ENCODE measurements around the gene TOP2A.
A peak's percentile ranks its signal among the peaks of the same experiment; 100 is the strongest.
"Not testable (repeated sequence)": the region's sequence is repeated elsewhere in the genome, so short reads cannot be mapped to it uniquely, and the experiment has no call there.

The TOP2A gene

DNA sequence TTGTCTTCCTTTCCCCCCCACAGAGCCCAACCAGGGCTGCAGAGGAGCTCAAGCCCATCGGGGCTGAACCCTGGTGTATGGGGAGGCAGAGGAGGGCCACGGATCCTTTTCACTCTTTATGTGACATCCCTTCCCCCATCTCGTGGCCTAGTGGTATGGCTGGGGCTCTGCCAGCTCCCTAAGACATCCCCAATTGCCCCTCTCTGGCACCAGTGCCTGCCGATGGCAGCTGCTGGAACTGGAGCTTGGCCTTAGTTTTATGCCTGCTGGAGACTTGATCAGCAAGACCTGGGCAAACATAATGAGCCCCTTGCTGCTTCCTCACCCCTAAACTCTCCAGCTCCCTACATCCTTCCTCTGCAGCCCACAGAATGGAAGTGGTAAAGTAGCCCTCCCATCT lies 8.0 kb upstream of the TOP2A start:
- no peak for DNase-seq

DNA sequence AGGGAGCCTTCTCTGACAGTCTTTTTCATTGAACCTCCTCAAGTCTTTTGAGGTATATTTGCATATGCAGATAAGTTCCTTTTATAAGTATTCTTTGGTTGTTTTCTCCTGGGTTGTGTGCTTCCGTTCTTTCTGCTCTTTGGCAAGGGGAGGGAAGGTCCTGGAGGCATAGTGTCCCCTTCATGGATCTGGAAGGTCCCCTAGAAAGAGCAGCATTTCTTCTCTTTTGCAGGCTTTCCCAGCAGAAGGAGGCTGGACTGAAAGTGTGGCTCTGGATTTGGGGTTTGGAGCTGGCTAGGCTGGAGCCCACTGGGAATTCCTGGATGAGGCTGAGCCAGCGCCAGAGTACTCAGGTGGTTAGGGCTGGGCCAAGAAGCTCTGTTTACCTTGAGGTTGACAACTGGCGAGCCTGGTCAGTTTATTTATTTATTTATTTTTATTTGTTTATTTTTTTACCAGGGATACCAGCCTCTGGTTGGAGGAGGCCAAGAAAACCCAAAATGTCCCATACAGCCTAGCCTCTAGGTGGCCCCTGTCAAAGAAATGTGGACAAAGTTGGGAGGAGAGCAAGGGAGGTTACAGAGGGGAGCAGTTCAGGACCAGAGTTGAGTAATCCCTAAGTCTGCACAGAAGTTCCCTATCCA lies 5.4 kb upstream of the TOP2A start:
- no peak for DNase-seq

DNA sequence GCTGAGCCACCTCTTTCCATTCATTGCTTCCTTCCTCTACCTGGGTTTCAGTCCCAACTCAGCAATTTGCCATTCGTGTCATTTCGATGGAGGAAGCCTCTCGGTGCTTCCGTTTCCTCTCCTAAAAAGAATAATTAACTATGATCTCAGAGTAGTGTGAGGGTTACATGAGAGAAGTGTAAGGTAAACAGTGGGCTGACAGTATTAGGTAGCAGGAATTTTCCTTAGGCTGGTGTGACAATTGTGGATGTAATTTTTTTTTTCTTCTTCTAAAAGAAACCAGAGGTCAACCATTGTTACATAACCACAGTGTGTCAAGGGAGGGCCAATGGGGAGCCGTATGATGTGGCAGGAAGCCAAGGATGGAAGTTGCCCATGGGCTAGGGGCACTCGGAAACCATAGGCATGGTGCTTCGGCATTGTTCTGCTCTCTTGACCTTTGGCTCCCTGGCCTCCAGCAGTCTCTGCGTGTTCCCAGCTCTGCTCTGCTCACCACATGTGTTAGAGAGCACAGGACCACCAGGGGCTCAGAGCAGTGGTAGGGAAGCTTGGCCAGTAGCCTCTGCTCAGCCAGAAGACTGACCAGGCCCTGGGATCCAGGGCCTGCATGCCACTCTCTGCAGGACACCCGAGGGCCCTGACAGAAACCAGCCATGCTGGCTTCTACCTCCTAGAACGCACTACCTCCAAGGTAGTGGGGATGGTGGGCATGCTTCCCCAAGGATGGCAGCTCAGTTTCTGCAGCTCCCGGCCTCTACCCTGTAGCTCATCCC lies 2.0 kb upstream of the TOP2A start:
- no peak for DNase-seq

DNA sequence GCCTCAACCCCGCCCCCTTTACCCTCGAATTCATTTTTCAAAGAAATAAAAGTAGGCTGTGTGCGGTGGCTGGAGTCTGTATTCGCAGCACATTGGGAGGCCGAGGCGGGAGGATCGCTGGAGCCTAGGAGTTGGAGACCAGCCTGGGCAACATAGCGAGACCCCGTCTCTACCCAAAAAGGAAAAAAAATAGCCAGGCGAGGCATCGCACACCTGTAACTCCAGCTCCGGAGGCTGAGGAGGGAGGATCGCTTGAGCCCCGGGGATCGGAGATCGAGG lies 671 bp upstream of the TOP2A start:
- no peak for DNase-seq

DNA sequence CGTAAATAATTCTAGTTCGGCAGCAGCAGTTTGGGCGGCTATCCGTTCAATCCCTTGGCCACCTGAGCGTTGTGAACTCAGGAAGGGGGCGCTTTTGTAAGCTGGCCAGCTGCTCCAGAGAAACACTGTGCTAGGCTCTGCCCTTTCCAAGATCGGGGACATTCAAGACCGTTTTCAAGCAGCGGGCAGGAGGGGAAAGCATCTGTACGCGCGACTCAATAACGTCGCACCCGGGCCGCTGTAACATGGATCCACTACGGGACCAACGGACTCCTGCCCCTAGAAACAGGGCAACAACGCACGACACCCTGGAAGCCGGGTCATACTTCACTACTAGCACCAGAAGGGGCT lies 463 bp downstream of the TOP2A start:
- no peak for DNase-seq

DNA sequence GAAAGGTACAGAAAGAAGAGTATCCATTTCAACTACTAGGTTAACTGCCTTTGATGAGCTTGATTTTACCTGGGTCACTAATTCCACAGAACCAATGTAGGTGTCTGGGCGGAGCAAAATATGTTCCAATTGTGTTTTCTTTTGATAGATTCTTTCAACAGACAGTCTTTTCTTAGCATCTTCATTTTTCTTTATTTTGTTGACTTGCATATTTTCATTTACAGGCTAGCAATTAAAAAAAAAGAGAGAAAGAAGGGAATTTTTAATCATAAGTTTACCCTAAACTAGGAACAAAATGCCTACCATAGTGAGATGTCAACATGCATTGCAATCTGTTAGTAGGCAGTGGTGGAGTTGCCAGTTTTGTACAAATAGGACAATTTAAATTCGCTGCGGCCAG lies 1.0 kb downstream of the TOP2A start:
- DNase-seq = no peak

DNA sequence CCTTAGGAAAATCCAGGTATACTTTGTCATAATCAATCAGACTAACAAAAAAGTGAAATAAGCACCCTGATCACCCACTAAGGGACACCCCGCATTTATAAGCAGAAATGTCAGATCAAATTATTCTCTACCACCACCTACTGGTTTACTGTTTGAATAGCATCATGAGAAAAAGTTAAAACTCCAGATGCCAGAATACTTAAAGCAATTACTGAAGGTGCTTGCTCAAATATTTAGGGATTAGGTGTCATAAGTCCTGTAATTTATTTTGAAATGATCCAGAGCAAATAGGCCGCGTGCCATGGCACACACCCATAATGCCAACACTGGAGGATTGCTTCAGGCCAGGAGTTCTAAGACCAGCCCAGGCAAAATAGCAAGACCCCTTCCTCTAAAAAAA lies 2.3 kb downstream of the TOP2A start:
- peak; percentile 68 for DNase-seq

DNA sequence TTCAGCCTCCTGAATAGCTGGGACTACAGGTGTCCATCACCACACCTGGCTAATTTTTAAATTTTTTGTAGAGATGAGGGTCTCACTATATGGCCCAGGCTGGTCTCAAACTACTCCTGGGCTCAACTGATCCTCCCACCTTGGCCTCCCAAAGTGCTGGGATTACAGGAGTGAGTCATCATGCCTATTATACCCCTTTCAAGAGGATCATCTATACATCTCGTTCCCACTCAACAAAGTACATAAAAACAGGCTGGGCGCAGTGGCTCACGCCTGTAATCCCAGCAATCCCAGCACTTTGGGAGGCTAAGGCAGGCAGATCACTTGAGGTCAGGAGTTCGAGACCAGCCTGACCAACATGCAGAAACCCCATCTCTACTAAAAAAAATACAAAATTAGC lies 3.4 kb downstream of the TOP2A start:
- DNase-seq = not testable (repeated sequence)

DNA sequence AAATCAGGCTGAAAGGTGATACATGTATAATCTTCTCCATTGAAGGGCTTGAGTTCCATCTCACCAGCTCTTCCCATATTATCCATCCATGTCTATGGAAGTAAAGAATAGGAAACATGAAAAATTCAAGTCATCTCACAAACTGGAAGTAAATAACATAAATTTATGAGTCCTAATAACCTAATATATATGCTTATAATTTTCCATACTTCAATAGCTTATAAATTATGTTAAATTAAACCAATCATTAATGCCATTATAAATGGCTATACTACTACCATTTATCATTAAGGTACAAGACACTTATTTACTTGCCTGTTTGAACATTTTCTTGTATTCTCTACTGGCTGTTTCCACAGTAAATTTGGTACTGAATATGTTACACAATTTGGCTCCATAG lies 4.8 kb downstream of the TOP2A start:
- no peak for DNase-seq

DNA sequence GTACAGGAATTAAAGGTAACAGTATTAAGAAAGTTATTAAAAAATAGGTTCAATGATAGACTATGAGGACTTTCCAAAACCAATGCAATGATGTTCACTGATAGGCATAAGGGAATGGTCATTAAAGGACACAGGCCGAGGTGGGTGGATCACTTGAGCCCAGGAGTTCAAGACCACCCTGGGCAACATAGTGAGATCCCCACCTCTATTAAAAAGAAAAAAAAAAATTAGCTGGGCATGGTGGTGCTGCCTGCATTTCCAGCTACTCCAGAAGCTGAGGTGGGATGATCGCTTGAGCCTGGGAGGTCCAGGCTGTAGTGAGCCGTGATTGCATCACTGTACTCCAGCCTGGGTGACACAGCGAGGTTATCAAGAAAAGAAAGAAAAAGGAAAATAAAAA lies 5.9 kb downstream of the TOP2A start:
- no peak for DNase-seq

DNA sequence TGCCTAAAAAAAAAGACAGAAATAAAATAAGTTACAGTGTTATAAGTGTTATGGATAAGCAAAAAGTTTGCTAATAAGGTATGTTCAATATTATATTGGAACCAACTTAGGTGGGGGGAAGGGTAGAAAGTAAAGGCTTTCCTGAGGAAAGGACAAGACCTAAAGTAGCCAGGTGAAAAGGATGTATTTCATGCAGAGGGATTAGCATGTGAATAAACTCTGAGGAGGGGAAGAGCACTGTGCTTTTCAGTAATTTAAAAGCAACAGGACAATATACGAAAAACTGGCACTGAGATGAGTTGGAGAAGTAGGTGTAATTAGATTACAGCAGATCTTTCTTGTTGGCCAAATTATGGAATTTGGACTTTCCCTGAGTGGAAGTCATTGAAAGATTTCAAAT lies 7.6 kb downstream of the TOP2A start:
- DNase-seq = no peak

DNA sequence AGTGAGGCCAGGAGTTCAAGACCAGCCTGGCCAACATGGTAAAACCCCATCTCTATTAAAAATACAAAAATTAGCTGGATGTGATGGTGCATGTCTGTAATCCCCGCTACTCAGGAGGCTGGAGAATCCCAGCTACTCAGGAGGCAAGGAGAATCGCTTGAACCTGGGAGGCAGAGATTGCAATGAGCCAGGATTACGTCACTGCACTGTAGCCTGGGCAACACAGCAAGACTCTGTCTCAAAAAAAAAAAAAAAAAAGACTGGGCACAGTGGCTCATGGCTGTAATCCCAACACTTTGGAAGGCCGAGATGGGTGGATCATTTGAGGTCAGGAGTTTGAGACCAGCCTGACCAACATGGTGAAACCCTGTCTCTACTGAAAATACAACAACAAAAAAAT lies 8.2 kb downstream of the TOP2A start:
- not testable (repeated sequence) for DNase-seq

DNA sequence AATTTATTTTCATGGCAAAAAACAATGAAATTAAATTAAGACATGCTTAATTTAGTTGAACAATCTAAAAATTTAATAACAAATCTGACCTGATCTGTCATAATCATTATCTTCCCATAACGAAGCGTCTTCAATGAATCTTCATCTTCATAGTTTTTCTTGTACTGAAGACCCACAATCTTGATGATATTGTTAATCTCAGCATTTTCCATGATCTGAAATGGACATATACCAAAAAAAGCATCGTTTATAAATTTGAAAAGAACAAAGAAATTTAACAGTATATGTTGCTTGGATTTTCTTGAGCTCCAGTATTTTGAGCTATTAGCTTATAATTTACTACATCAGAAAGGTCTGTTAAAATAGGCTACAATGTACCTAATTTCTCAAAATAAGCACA lies 10.2 kb downstream of the TOP2A start:
- DNase-seq = no peak

DNA sequence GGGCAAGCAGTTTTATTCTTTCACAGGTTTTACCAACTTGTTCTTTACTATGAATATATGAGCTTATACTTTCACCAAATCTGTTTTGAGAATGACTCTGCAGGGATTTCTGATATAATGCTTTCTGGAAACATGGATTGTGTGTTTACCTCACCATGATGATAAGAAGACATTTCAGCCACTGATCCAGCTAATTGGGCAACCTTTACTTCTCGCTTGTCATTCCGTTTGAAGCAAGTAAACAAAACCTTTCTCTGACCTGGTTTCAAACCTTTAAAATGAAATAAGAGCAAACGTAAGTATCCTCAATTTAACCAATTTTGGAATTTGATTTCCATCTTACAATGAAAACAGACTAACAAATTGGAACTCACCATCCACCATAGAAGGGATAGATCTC lies 13.7 kb downstream of the TOP2A start:
- DNase-seq = no peak

DNA sequence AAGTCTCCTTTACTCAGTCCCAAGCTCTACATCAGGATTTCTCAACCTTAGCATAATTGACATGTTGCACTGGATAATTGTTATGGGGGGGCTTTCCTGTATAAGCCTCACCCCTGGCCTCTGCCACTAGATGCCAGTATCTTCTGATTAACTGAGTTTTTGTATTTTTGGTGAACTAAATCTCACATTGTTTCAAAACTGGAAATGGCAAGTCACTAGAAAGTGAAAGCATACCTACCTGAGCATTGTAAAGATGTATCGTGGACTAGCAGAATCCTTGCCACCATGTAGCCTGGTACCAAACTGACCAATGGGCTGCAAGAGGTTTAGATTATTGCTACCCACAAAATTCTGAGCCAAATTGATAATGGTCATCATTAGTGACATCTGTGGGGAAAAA lies 15.0 kb downstream of the TOP2A start:
- DNase-seq = peak; percentile 25

DNA sequence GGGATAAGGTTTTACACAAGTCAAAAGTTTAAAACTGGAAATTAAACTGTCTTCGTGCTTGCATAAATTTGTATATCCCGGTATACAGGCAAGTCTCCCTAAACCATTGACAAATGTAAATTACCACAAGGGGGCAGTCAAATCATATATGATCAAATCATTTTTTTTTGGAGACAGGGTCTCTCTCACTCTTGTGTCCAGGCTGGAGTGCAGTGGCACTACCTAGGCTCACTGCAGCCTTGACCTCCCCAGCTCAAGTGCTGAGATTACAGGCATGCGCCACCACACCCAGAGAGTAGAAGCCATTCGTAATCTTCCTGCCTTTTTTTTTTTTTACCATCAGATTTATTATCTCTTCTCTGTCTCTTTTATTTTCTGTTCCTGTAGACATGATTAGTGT lies 18.5 kb downstream of the TOP2A start:
- DNase-seq = peak; percentile 31

DNA sequence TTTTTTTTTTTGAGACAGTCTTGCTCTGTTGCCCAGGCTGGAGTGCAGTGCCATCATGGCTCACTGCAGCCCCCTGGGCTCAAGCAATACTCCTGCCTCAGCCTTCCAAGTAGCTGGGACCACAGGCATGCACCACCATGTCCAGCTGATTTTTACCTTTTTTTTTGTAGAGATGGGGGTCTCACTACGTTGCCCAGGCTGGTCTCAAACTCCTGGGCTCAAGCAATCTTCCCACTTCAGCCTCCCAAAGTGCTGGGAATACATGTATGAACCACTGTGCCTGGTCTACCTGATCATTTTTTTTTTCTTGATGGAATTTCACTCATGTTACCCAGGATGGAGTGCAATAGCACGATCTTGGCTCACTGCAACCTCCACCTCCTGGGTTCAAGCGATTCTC lies 31.1 kb downstream of the TOP2A start:
- not testable (repeated sequence) for DNase-seq

DNA sequence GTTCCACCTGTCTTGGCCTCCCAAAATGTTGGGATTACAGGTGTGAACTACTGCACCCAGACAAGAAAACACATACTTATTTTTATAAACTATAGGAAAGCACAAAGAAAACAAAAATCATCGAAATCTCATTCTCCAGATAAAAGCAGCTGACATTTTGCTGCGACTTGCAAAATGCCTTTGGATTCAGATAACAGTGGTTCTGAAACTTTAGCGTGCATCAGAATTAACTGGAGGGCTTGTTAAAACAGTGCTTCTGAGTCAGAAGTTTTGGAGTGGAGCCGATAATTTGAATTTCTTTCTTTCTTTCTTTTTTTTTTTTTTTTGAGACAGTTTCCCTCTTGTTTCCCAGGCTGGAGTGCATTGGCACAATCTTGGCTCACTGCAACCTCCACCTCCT lies 35.4 kb downstream of the TOP2A start:
- DNase-seq = no peak

DNA sequence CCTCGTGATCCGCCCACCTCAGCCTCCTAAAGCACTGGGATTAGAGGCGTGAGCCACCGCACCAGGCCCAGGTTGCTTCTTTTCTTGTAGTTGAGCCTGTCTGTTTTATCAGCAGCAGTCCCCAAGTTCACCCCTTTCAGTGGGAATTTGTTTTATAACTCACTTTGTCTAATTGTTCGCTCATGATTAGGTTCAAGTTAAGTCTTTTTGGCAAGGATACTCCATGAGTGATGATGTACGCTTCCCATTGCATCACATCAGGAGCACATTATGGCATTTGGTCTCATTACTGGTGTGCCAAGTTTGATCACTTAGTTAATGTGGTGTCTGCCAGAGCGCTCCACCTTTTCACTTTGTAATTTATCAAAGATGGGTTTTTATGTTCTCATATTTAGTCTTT lies 38.7 kb downstream of the TOP2A start:
- no peak for DNase-seq

DNA sequence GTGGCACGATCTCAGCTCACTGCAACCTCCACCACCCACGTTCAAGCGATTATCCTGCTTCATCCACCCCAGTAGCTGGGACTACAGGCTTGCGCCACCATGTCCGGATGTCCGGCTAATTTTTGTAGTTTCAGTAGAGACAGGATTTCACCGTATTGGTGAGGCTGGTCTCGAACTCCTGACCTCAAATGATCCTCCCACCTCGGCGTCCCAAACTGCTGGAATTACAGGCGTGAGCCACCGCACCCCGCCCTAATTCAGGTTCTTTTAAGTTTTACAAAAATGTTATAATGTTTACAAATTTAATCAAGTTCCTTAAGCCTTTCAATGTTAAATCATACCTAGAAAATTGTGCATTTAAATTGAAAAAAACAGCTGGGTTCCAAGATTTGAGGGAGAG lies 39.9 kb downstream of the TOP2A start:
- DNase-seq = no peak

DNA sequence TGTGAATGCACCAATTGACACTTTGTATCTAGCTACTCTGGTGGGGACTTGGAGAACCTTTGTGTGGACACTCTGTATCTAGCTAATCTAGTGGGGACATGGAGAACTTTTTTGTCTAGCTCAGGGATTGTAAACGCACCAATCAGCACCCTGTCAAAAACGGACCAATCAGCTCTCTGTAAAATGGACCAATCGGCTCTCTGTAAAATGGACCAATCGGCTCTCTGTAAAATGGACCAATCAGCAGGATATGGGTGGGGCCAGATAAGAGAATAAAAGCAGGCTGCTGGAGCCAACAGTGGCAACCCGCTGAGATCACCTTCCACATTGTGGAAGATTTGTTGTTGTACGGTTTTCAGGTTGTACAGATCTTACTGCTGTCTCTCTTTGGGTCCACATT lies 41.2 kb downstream of the TOP2A start:
- DNase-seq = not testable (repeated sequence)

DNA sequence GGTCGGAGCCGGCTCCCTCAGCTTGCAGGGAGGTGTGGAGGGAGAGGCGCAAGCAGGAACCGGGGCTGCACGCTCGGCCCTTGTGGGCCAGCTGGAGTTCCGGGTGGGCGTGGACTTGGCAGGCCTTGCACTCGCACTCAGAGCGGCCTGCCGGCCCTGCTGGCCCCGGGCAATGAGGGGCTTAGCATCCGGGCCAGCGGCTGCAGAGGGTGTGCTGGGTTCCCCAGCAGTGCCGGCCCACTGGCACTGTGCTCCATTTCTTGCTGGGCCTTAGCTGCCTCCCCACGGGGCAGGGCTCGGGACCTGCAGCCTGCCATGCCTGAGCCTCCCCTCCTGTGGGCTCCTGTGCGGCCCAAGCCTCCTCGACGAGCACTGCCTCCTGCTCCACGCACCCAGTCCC lies 41.9 kb downstream of the TOP2A start:
- not testable (repeated sequence) for DNase-seq

DNA sequence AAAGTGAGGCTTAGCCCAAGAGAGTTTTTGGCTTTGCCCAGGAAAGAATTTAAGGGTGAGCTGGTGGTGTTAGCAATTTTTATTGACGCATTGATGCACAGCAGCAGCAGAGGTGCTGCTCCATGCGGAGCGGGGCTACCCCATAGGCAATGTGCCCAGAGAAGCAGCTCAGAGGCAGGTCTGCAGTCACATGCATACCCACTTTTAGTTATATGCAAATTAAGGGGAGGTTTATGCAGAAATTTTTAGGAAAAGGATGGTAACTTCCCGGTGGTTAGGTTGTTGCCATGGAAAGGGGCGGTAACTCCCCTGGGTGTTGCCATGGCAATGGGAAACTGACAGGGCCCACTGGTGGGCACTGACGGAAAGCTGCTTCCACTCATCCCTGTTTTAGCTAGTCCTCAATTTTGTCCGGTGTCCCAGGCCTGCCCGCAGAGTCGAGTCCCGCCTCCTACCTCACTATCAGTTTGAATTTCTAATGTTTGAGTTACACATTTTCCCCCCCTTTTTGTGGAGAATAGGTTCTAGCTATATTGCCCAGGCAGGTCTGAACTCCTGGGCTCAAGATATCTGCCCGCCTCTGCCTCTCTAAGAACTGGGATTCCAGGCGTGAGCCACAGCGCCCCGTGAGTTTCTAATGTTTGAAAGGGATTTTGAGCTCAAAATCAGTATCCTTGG lies 42.7 kb downstream of the TOP2A start:
- DNase-seq = no peak

DNA sequence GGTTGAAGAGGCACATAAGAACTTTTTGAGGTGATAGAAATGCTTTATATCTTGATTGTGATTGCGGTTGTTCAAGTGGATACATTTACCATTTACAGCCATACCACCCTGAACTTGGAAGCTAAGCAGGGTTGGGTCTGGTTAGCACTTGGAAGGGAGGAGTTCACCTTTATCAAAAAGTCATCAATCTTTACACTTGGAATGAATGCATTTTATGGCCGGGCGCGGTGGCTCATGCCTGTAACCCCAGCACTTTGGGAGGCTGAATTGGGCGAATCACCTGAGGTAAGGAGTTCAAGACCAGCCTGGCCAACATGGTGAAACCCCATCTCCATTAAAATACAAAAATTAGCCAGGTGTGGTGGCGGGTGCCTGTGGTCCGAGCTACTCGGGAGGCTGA lies 43.7 kb downstream of the TOP2A start:
- no peak for DNase-seq

DNA sequence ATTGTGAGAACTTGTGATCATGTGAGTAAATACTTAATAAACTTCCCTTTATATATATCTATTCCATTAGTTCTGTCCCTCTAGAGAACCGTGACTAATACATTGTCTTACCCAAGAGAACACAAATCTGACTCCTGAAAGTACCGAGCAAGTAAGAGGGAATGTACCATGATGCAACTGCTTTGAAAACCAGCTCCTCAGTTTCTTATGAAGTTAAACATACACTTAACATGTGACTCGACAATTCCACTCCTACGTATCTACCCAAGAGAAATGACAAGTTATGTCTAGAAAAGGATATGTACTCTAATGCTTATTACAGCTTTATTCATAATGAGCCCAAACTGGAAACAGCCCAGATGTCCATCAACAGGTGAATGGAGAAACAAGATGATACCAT lies 44.4 kb downstream of the TOP2A start:
- no peak for DNase-seq
